GM19463 (cell line): Measurements from ENCODE around the gene C1orf159.

ENCODE experiments used
- ATAC-seq: cut with Tn5 transposase; IDR thresholded peaks from one replicate; pipeline ENCODE4 v1.9.1; 2021; ENCODE audit warnings: mild to moderate bottlenecking, moderate library complexity; ENCODE audit not compliant: unreplicated experiment

Gene C1orf159

DNA sequence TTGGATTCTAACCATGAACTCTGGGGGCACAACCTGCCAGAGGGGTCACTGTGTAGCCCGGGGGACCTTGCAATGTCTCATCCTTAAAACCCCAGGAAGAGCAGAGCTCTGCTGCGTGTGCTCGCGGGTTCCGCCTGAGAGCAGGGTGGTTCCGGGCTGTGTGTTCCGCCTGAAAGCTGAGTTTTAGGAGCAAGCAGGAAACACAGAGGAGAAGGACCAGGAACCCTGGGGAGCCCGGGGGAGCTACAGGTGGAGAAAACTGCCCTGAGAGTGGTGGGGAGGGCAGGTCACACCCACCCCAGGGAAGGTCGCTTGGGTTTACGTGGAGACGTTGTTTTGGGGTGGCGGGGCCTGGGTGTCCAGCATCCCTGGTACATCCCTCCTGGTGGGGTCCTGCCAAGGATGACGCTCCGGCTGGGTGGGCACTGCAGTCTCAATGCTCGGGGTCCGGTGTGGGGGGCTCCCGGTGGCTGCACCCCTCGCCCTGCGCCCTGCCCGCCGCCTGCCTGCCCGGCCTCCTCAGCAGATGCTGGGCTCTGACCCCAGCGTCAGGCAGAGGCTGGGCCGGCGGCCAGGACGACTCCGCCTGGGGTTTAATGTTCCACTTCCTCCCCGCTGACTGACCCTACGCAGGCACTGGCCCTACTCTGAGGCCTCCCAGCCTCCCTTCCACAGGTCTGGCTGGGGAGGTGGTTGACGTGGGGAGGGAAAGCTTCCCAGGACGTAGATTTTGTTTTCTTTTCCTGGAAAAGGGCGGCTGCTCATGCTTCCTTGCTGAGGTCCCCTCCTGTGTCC lies 17.3 kb upstream of the C1orf159 start:
- ATAC-seq: no peak

GRCh38 chr1:1132042-1132950 lies 16.4 kb upstream of the C1orf159 start:
- ATAC-seq: no peak

DNA sequence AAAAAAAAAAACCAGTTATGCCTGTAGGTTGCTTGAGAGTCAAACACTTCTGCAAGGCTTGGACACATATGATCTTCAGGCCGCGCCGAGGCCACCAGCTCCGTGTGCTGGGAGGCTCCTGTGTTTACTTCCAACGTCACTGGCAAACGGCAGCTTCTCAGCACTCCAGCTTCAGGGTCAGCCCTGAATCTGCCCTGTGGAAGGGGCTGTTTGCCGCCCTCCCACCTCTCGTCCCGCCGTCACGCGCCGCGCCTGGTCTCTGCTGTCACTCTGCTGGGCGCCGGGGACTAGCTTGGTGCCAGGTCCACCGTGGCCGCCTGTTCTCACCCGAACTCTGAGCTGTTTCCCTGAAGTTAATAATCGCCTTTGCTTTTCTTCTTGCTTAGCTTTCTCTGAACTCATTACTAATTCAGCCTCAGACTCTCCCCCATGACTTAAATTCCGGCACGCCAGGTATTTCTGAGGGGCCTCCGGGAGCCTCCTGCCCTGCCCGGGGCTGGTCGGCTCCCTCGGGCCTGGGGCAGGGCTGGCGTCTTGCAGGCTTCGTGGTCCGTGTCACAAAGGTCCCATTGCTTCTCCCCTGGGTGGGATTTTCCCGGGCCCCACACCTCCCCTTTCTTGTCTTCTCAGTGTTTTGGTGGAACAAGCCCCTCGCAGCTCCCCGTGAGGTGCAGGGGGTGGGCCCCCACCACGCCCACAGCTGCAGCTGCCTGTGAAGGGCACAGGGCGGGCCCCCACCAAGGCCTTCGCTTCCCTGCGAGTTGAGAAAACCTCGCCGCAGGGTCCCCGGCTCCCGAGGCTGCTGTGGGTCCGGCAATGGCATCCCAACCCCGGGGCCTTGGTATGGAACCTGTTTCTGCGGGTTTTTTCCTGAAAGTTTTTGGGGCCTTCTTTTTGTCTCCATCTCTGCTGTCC lies 14.6 kb upstream of the C1orf159 start:
- no peak for ATAC-seq

DNA sequence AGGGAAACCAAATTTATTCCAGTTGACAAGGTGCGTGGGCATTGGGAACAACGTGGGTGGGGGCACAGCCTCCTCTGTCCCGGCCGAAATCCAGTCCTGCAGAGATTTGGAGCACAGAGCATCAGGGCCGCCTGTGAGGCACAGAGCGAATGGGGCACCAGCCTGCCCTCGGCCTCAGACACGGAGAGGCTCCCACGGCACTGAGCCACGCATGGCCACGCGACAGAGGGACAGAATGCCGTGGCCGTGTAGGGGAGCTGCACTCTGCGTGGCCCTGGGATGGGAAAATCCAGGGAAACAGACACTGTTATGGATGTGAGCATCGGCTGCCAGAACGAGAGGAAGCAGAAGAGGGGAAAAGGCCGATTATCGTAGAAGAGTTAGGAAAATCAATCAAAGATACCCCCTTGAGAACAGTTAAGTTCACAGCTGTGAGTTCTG lies 13.5 kb upstream of the C1orf159 start:
- no peak for ATAC-seq

GRCh38 chr1:1128454-1129139 lies 12.7 kb upstream of the C1orf159 start:
- no peak for ATAC-seq

- ATAC-seq: no peak
Observed at GRCh38 chr1:1127551-1128451, 11.9 kb upstream of the C1orf159 start.

GRCh38 chr1:1125945-1126344 lies 10.1 kb upstream of the C1orf159 start:
- ATAC-seq: no peak

GRCh38 chr1:1124786-1125642 lies 9.1 kb upstream of the C1orf159 start:
- no peak for ATAC-seq

DNA sequence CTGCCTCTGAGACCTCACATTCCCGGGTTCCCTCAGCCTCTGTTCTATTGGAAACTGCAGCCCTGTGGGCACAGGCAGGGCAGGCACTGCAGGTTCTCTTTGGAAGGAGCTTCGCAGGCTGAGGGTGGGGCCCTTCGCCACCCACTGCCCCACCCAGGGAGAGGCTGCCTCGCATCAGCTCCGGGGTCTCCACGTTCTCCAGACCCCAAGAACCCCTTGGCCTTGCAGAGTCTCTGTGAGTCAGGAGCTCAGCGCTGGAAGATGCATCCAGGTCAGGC lies 8.6 kb upstream of the C1orf159 start:
- ATAC-seq: no peak

DNA sequence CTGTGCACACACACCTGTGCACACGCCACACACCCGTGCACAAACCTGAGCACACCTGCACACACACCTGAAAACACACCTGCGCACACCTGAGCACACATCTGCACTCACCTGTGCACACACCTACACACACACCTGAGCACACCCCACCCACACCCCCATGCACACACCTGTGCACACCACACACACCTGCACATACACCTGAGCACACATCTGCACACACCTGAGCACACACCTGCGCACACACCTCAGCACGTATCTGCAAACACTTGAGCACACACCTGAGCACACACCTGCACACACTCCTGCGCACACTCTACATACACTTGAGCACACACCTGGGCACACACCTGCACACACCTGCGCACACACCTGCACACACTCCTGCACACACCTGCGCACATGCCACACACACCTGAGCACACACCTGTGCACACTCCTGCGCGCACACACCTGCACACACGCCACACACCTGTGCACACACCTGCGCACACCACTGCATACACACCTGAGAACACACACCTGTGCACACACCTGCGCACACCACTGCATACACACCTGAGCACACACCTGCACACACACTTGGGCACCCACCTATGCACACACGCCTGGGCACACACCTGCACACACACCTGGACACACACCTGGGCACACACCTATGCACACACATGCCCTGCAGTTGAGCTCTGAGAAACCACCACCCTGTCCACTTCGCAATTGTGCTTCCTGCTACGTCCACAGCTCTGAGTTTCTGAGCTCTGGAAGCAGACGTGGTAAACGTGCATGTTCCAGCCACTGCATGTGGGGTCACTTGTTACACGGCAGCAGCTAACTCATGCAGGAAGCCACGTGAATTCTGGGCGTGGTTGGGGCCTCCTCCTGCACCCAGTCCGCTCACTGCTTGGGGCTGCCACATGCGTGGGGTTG lies 8.0 kb upstream of the C1orf159 start:
- ATAC-seq: no peak

DNA sequence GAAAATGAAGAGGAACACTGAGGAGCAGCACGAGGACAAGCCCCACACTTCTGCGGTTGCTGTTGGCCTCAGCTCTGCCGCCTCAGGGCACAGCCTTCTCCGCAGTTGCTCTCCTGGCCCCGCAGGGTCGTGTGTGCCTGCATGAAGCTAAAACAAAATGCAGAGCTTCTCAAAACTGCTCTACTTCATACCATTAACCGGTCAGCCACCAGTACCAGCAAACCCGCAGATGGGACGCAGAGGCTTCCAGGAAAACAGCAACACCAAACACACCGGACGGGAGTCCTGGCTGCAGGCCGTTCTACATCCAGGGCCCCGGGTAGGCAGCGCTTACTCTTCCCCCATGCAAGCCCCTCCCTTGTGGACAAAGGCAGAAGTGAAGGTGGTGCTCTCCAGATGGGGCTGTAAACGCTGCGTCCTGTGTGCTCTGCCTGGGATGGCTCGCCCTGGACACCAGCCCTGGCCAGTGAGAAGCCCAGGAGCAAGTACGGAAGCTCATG lies 7.1 kb upstream of the C1orf159 start:
- no peak for ATAC-seq

GRCh38 chr1:1122078-1122811 lies 6.4 kb upstream of the C1orf159 start:
- ATAC-seq: peak; percentile 66

- no peak for ATAC-seq
Observed at GRCh38 chr1:1121611-1122077, 5.8 kb upstream of the C1orf159 start.

DNA sequence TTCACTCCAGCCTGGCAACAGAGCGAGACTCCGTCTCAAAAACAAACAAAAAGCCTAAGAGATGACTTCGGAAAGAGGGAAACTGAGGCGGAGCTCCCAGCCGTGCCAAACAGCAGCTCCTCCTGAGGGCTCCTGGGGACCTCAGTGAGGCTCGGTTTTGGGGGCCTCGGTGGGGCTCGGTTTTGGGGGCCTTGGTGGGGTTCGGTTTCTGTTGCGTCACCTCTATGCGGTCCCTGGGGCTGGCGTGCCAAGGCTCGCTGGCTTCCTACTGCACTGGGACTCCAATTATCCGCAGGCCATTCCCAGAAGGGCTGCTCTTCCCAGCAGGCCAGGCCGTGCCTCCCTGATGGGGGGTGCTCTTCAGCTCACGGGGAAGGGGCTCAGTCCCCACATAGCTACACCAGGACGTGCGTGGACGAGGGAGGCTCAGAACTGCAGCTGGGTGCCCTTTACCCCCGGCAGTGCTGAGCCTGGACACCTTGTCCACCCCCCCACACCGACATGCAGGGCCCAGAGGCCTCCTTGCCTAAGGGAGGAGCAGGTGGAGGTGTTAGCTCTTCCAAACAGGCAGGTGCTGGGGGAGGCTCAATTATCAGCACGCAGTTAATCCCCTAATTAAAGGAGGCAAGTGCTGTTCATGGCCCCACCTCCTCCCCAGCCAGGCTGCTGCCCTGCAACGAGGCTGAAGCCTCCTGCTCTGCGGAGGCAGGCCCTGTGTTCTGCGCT lies 5.1 kb upstream of the C1orf159 start:
- ATAC-seq: no peak

DNA sequence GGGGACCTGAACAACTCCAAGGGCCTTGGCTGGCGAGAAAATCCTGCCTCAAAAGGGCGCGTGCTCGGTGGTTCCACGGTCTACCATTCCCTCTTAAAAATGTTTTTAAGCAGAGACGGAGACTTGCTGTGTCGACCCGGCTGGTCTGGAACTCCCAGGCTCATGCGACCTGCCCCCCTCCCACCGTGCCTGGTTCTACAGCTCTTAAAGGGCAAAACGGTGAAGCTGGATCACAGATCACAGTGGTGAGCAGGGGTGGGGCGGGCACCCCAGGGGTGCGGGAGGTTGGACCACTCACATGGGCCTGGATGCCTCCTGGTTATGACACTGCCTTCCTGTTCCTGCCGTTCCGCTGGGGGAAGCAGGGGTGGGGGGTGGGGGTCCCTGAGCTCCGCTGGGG lies 4.2 kb upstream of the C1orf159 start:
- no peak for ATAC-seq
